VCaP (cell line): ENCODE results near the gene ZNF487.

Source experiments
- H3K27ac ChIP-seq: fragments of 450-650 bp; 2 replicates; pipeline ENCODE4 v1.5.1; 2017
- CTCF ChIP-seq: fragments of 450-650 bp; conservative IDR thresholded peaks from 2 replicates; pipeline ENCODE4 v1.5.1; 2017; ENCODE audit warnings: mild to moderate bottlenecking, moderate library complexity

The ZNF487 gene

GRCh38 chr10:43436291-43437140, at the start of gene ZNF487:
Gene ZNF487 (plus strand): TSS chr10:43437111. CDS start chr10:43475814, 38,703 bp downstream.
- peak within 1 kb of the TSS; percentile 86 for H3K27ac ChIP-seq
- peak; percentile 26 for TF ChIP-seq CTCF

- TF ChIP-seq CTCF: no peak
- no peak overlapping the region for H3K27ac ChIP-seq
Observed at GRCh38 chr10:43387678-43388032, 49.3 kb upstream of the ZNF487 start.

GRCh38 chr10:43389867-43390266, 47.0 kb upstream of the ZNF487 start:
- 0 out of 2 replicates have a peak overlapping the region, but pooled peaks have one; percentile 5 for H3K27ac ChIP-seq
- no peak for TF ChIP-seq CTCF

- 0 out of 2 replicates have a peak overlapping the region, but pooled peaks have one; percentile 5 for H3K27ac ChIP-seq
Observed at GRCh38 chr10:43390333-43390732, 46.6 kb upstream of the ZNF487 start.

GRCh38 chr10:43390759-43391158, 46.2 kb upstream of the ZNF487 start:
- TF ChIP-seq CTCF: peak; percentile 69
- H3K27ac ChIP-seq: 0 out of 2 replicates have a peak overlapping the region, but pooled peaks have one; percentile 5

More at GRCh38 chr10:43390333-43390732, 46.6 kb upstream of the ZNF487 start:
- no peak for TF ChIP-seq CTCF

GRCh38 chr10:43391496-43391895, 45.4 kb upstream of the ZNF487 start:
- H3K27ac ChIP-seq: peak overlapping the region; percentile 99; the same call in 1 of the 2 replicates
- no peak for TF ChIP-seq CTCF

GRCh38 chr10:43392748-43393147, 44.2 kb upstream of the ZNF487 start:
- peak overlapping the region; percentile 99 for H3K27ac ChIP-seq
- TF ChIP-seq CTCF: no peak

- H3K27ac ChIP-seq: peak overlapping the region; percentile 99
Observed at GRCh38 chr10:43393186-43393585, 43.7 kb upstream of the ZNF487 start.
